ENCODE data around the gene FER. TPM values are rescaled to one million over a fixed set of nuclear protein-coding genes. Genes with fewer than 3 reads are reported as not detected.
A peak's percentile ranks its signal among the peaks of the same experiment; 100 is the strongest.

FER gene
- total RNA-seq, 1 donor from 2014 or later: 11.8 TPM

GRCh38 chr5:108711898-108712297 lies 35.8 kb upstream of the FER start:
- DNase-seq (ENCODE audit: low spot score in 2 of 2): no peak
- Histone ChIP-seq H3K9me3 (no peaks in the 10 kb centered on the region), H3K27ac (no peak overlapping the region), H3K4me3 (no peak overlapping the region), H3K27me3 (no peaks in the 10 kb centered on the region), H3K4me1 (no peaks in the 10 kb centered on the region), H3K36me3 (no peaks in the 10 kb centered on the region)
- intact Hi-C loops (cut with DNase I): no loop called here
- TF ChIP-seq, protein P1, sequence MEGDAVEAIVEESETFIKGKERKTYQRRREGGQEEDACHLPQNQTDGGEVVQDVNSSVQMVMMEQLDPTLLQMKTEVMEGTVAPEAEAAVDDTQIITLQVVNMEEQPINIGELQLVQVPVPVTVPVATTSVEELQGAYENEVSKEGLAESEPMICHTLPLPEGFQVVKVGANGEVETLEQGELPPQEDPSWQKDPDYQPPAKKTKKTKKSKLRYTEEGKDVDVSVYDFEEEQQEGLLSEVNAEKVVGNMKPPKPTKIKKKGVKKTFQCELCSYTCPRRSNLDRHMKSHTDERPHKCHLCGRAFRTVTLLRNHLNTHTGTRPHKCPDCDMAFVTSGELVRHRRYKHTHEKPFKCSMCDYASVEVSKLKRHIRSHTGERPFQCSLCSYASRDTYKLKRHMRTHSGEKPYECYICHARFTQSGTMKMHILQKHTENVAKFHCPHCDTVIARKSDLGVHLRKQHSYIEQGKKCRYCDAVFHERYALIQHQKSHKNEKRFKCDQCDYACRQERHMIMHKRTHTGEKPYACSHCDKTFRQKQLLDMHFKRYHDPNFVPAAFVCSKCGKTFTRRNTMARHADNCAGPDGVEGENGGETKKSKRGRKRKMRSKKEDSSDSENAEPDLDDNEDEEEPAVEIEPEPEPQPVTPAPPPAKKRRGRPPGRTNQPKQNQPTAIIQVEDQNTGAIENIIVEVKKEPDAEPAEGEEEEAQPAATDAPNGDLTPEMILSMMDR (IDR thresholded peaks at IDR 0.05): no peak

- intact Hi-C loops (cut with DNase I): no loop called here
- Histone ChIP-seq H3K4me1 (no peaks in the 10 kb centered on the region), H3K27me3 (no peaks in the 10 kb centered on the region), H3K4me3 (no peak overlapping the region), H3K27ac (no peak overlapping the region), H3K9me3 (no peaks in the 10 kb centered on the region), H3K36me3 (no peaks in the 10 kb centered on the region)
- no peak for DNase-seq (ENCODE audit: low spot score in 2 of 2)
- TF ChIP-seq, protein P1 (IDR thresholded peaks at IDR 0.05): no peak
Observed at GRCh38 chr5:108715408-108715807, 32.3 kb upstream of the FER start.

DNA sequence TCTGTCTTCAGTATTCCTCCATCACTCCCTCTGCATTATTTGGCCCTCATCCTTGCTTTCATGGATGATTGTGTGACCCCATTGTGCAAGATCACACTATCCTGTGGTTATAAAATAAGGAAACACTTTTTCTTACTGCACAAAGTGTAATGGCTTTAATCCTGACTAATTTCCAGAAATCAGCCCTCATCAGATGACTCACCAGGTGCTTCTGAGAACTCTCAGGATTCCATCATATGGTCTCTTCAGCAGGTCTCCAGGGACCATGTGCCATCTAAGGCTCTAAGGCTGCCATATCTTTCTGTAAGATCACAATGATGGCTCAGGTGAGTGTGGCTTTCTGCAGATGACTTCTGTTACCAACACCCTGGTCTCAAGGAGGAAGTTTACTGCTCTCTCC lies 27.3 kb upstream of the FER start:
- Histone ChIP-seq H3K27ac (no peak overlapping the region), H3K27me3 (no peaks in the 10 kb centered on the region), H3K36me3 (no peaks in the 10 kb centered on the region), H3K9me3 (no peaks in the 10 kb centered on the region), H3K4me1 (no peaks in the 10 kb centered on the region), H3K4me3 (no peak overlapping the region)
- TF ChIP-seq, protein P1 (IDR thresholded peaks at IDR 0.05): no peak
- DNase-seq (ENCODE audit: low spot score in 2 of 2): no peak
- intact Hi-C loops (cut with DNase I): no loop called here

- Histone ChIP-seq H3K4me1 (peaks cover 0 to 8% of the 10 kb centered on the region in 2 donors), H3K4me3 (peak overlapping the region in 1 of 2 donors; percentile 98), H3K27ac (peak overlapping the region; percentile 87 to 95), H3K9me3 (no peaks in the 10 kb centered on the region), H3K36me3 (no peaks in the 10 kb centered on the region), H3K27me3 (no peaks in the 10 kb centered on the region)
- intact Hi-C loops (cut with DNase I): loop anchor here (5.0 kb wide), 3 partner anchors 44 to 344 kb away; partner anchors contain the start of gene FBXL17
- TF ChIP-seq, protein P1 (IDR thresholded peaks at IDR 0.05): no peak
- no peak for DNase-seq (ENCODE audit: low spot score in 2 of 2)
Observed at GRCh38 chr5:108726446-108727235, 21.1 kb upstream of the FER start.

DNA sequence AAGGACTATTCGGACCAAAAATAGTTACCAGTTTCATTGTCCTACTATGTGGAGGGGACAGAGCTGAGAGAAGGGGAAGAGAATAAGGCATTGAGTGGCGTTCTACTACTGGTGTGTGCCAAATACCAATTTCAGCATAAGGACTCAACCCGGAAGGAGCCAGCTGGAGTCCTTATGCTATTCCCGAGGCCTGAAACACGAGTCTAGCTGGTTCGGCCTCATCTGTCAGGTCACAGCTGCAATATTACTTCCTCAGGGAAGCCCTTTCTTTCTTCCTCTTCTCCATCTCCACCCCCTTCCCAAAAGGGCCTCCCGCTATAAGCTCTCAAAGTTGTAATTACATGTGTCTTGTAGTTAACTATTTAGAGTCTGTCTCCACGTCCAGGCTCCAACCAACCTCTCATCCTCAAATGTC lies 20.5 kb upstream of the FER start:
- H3K4me3 ChIP-seq: peak overlapping the region; percentile 81 to 98
- no peaks in the 10 kb centered on the region for H3K36me3 ChIP-seq
- peak in 1 of 2 donors; percentile 70 for DNase-seq (ENCODE audit: low spot score in 2 of 2)
- intact Hi-C loops (cut with DNase I): loop anchor here (5.0 kb wide), 3 partner anchors 45 to 345 kb away; partner anchors contain the start of gene FBXL17
- peaks cover 0 to 8% of the 10 kb centered on the region in 2 donors for H3K4me1 ChIP-seq
- TF ChIP-seq, protein P1 (IDR thresholded peaks at IDR 0.05): no peak
- H3K27me3 ChIP-seq: no peaks in the 10 kb centered on the region
- no peaks in the 10 kb centered on the region for H3K9me3 ChIP-seq
- H3K27ac ChIP-seq: peak overlapping the region; percentile 87 to 95
